Measurements from ENCODE around the gene HBB.

DNA sequence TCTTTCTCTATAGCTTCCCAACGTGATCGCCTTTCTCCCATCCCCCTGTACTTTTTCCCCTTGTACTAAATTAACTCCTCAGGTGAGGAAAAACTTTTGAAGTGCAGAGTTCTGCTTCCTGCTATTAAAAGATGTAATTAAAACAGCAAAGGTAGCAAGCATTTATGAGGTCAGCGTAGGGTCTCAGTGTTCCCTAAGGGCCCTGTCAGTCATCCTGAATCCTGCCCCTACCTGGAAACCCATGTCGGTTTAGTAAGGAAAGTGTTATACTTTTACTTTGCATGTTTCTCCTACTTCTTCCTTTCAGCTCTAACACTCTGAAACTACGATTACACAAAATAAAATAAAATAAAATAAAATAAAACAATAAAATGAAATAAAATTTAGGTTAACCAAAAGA lies 1.3 kb upstream of the HBB start:
- TF ChIP-seq, protein P1, sequence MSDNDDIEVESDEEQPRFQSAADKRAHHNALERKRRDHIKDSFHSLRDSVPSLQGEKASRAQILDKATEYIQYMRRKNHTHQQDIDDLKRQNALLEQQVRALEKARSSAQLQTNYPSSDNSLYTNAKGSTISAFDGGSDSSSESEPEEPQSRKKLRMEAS (IDR thresholded peaks at IDR 0.05), result no peak
- TF ChIP-seq POLR2A (IDR thresholded peaks at IDR 0.05; ENCODE audit: low read length) (no peak), EHMT2 (IDR thresholded peaks at IDR 0.05; ENCODE audit: low read depth) (no peak), RAD21 (conservative IDR thresholded peaks at IDR 0.05 in 1 of 2, IDR thresholded peaks at IDR 0.05 in 1 of 2) (no peak), RCOR1 (IDR thresholded peaks at IDR 0.05; ENCODE audit: low read depth, low read length) (no peak), TP53 (CRISPR knock-in tag; IDR thresholded peaks at IDR 0.05) (no peak), ZFP36 (IDR thresholded peaks at IDR 0.05; ENCODE audit: borderline replicate concordance, partially characterized antibody) (no peak)
- TF ChIP-seq, protein P2, sequence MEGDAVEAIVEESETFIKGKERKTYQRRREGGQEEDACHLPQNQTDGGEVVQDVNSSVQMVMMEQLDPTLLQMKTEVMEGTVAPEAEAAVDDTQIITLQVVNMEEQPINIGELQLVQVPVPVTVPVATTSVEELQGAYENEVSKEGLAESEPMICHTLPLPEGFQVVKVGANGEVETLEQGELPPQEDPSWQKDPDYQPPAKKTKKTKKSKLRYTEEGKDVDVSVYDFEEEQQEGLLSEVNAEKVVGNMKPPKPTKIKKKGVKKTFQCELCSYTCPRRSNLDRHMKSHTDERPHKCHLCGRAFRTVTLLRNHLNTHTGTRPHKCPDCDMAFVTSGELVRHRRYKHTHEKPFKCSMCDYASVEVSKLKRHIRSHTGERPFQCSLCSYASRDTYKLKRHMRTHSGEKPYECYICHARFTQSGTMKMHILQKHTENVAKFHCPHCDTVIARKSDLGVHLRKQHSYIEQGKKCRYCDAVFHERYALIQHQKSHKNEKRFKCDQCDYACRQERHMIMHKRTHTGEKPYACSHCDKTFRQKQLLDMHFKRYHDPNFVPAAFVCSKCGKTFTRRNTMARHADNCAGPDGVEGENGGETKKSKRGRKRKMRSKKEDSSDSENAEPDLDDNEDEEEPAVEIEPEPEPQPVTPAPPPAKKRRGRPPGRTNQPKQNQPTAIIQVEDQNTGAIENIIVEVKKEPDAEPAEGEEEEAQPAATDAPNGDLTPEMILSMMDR (IDR thresholded peaks at IDR 0.05), result no peak
- TF ChIP-seq, protein P3, sequence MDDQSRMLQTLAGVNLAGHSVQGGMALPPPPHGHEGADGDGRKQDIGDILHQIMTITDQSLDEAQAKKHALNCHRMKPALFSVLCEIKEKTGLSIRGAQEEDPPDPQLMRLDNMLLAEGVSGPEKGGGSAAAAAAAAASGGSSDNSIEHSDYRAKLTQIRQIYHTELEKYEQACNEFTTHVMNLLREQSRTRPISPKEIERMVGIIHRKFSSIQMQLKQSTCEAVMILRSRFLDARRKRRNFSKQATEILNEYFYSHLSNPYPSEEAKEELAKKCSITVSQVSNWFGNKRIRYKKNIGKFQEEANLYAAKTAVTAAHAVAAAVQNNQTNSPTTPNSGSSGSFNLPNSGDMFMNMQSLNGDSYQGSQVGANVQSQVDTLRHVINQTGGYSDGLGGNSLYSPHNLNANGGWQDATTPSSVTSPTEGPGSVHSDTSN (IDR thresholded peaks at IDR 0.05), result no peak

Data from A549 (cell line).